Hepatic stellate cell (primary cell): Measurements from ENCODE around the gene MACIR.
A peak's percentile ranks its signal among the peaks of the same experiment; 100 is the strongest.

Experiments used
- DNase-seq: peaks from one replicate; pipeline ENCODE4 v3.0.0; 2011; ENCODE audit warnings: low spot score

MACIR gene

GRCh38 chr5:103245761-103246160 is 12.8 kb upstream of the MACIR start:
- DNase-seq: no peak

- DNase-seq: no peak
Observed at GRCh38 chr5:103247118-103247517, 11.4 kb upstream of the MACIR start.

GRCh38 chr5:103249068-103249467 is 9.5 kb upstream of the MACIR start:
- DNase-seq: no peak

GRCh38 chr5:103254921-103255320 is 3.6 kb upstream of the MACIR start:
- no peak for DNase-seq

GRCh38 chr5:103255691-103256090 is 2.9 kb upstream of the MACIR start:
- DNase-seq: no peak

GRCh38 chr5:103256178-103256577 is 2.4 kb upstream of the MACIR start:
- DNase-seq: no peak

GRCh38 chr5:103258957-103259704 is 568 bp downstream of the MACIR start:
- DNase-seq: peak; percentile 26

- peak; percentile 31 for DNase-seq
Observed at GRCh38 chr5:103259705-103260355, 1.3 kb downstream of the MACIR start.

GRCh38 chr5:103260951-103261350 is 2.4 kb downstream of the MACIR start:
- no peak for DNase-seq

GRCh38 chr5:103262422-103262871 is 3.9 kb downstream of the MACIR start:
- DNase-seq: peak; percentile 13

- no peak for DNase-seq
Observed at GRCh38 chr5:103263054-103263453, 4.5 kb downstream of the MACIR start.

- no peak for DNase-seq
Observed at GRCh38 chr5:103264508-103264907, 5.9 kb downstream of the MACIR start.

GRCh38 chr5:103270581-103270980 is 12.0 kb downstream of the MACIR start:
- no peak for DNase-seq

- DNase-seq: no peak
Observed at GRCh38 chr5:103271570-103272289, 13.2 kb downstream of the MACIR start.

GRCh38 chr5:103272377-103272776 is 13.8 kb downstream of the MACIR start:
- peak; percentile 6 for DNase-seq

GRCh38 chr5:103273952-103274351 is 15.4 kb downstream of the MACIR start:
- DNase-seq: no peak

GRCh38 chr5:103275851-103276250 is 17.3 kb downstream of the MACIR start:
- no peak for DNase-seq

- DNase-seq: no peak
Observed at GRCh38 chr5:103280967-103281366, 22.4 kb downstream of the MACIR start.

- DNase-seq: no peak
Observed at GRCh38 chr5:103283120-103283519, 24.6 kb downstream of the MACIR start.

- no peak for DNase-seq
Observed at GRCh38 chr5:103283869-103284268, 25.3 kb downstream of the MACIR start.

- DNase-seq: no peak
Observed at GRCh38 chr5:103286622-103287021, 28.1 kb downstream of the MACIR start.

GRCh38 chr5:103289024-103289423 is 30.5 kb downstream of the MACIR start:
- no peak for DNase-seq

- DNase-seq: no peak
Observed at GRCh38 chr5:103290846-103291245, 32.3 kb downstream of the MACIR start.
